ENCODE data around the gene IGSF21.

DNA sequence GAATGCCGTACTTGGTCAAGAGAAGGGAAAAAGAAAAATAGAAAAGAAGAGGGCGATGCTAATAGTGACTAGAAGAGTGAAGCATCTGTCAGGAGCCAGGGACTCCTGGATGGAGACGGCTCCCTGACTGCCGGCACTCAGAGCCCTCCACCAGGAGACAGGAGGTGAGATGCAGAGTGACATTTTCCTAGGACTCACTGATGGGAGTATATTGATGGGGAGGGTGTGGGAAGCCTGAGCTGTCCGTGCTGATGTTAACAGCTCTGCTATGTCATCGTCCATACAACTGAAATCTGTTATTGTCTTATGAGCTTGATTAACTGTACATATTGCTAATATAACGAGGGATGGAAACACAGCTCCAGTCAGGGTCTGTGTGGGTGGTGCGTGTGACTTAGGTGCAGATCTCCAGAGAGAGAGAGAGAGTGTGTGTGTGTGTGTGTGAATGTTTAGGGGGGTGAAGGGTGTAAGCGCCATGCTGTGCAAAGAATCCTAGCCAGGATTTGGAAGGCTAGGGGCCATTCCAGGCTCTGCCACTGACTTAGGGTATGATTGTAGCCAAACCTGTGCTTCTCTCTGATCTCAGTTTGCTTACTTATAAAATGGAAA, 250.1 kb downstream of the IGSF21 start:
- no peak for TF ChIP-seq POLR2A (IDR thresholded peaks at IDR 0.05)
- TF ChIP-seq, protein P1, sequence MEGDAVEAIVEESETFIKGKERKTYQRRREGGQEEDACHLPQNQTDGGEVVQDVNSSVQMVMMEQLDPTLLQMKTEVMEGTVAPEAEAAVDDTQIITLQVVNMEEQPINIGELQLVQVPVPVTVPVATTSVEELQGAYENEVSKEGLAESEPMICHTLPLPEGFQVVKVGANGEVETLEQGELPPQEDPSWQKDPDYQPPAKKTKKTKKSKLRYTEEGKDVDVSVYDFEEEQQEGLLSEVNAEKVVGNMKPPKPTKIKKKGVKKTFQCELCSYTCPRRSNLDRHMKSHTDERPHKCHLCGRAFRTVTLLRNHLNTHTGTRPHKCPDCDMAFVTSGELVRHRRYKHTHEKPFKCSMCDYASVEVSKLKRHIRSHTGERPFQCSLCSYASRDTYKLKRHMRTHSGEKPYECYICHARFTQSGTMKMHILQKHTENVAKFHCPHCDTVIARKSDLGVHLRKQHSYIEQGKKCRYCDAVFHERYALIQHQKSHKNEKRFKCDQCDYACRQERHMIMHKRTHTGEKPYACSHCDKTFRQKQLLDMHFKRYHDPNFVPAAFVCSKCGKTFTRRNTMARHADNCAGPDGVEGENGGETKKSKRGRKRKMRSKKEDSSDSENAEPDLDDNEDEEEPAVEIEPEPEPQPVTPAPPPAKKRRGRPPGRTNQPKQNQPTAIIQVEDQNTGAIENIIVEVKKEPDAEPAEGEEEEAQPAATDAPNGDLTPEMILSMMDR (IDR thresholded peaks at IDR 0.05): no peak
